GM19025 (cell line): ENCODE data around the gene TMCO4.

ENCODE experiments used
- ATAC-seq: cut with Tn5 transposase; IDR thresholded peaks from one replicate; pipeline ENCODE4 v1.9.1; 2021; ENCODE audit warnings: mild to moderate bottlenecking, low read depth, moderate library complexity; ENCODE audit not compliant: unreplicated experiment

TMCO4 gene

DNA sequence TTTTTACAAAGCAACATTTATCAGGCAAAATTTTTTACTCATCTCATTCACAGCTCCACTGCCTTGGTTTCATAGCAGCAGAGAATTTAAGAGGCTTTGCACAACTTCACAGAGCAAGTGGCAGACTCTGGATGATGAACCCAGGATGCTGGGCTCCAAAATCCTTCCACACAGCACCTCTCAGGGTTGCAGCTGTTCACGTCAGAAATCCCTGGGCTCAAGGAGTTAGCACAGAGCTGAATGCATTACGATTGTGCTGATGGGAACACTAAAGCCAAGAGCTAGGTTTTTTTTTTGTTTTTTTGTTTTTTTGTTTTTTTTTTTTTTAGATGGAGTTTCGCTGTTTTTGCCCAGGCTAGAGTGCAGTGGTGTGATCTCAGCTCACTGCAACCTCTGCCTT, 137.4 kb downstream of the TMCO4 start:
- ATAC-seq = no peak

DNA sequence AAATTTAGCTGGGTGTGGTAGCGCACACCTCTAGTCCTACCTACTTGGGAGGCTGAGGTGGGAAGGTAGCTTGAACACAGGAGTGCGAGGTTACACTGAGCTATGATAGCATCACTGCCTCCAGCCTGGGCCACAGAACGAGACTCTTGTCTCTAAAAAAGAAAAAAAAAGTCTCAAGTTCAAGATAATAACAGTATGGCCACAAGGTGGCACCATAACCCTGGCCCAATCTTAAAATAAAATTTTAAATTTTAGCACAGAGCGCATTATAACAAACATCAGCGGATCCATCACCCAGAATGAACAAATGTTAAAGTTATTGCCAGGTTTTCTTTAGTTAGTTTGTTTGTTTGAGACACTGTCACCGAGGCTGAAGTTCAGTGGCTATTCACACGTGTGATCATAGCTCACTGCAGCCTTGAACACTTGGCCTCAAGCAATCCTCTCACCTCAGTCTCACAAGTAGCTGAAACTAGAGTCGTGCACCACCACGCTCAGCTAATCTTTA, 137.9 kb downstream of the TMCO4 start:
- no peak for ATAC-seq

DNA sequence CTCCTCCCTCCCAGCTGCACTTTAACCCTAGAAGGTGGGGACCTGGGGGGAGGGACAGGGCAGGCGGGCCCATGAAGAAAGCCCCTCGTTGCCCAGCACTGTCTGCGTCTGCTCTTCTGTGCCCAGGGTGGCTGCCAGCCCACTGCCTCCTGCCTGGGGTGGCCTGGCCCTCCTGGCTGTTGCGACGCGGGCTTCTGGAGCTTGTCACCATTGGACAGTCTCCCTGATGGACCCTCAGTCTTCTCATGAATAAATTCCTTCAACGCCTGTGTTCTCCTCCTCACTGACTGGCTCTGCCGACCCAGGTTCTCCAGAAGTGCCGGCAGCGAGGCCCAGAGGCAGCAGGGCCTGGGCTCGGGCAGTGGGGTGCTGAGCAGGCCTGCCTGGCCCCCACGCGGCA, 141.5 kb downstream of the TMCO4 start:
- ATAC-seq = no peak

DNA sequence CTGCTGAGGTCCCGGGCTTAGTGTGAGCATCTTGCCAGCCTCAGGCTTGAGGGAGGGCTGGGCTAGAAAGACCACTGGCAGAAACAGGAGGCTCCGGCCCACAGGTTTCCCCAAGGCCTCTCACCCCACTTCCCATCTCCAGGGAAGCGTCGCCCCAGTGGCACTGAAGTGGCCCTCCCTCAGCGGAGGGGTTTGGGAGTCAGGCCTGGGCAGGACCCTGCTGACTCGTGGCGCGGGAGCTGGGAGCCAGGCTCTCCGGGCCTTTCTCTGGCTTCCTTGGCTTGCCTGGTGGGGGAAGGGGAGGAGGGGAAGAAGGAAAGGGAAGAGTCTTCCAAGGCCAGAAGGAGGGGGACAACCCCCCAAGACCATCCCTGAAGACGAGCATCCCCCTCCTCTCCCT, 142.2 kb downstream of the TMCO4 start:
- ATAC-seq = no peak

DNA sequence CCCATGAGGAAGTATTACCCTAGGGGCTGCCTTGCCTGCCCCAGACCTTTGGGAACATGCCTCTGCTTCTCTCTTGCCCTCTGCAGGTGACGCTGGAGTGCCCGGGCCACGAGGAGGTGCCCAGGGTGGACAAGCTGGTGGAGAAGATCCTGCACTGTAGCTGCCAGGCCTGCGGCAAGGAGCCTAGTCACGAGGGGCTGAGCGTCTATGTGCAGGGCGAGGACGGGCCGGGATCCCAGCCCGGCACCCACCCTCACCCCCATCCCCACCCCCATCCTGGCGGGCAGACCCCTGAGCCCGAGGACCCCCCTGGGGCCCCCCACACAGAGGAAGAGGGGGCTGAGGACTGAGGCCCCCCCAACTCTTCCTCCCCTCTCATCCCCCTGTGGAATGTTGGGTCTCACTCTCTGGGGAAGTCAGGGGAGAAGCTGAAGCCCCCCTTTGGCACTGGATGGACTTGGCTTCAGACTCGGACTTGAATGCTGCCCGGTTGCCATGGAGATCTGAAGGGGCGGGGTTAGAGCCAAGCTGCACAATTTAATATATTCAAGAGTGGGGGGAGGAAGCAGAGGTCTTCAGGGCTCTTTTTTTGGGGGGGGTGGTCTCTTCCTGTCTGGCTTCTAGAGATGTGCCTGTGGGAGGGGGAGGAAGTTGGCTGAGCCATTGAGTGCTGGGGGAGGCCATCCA, 142.8 kb downstream of the TMCO4 start:
- ATAC-seq = no peak

DNA sequence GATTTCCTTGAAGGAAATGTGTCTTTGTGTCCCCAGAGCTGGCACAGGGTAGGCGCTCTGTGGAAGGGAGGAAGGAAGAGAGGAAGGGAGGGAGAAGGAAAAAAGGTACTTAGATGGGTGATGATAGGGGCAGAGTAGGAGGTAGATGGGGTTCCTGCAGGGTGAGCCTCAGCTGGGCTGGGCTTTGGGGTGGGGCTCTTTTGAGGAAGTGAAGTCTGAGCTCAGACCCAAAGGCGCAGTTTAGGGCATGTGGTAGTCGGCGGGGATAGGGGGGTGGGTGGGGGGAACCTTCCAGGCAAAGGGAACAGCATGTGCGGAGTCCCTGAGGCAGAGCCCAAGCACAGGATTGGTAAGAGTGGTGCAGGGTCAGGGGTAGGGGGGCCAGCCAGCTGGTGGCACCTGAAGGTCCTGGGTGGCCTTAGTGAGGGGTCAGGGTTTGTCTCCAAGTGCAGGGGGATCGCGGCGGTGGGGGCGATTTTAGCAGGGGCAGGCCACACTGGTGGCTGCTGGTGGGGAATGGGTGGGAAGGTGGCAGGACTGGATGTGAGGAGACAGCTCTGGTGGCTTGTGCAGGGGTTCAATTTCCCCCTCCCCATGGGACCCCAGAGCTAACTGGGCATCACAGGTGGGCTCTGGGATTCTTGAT, 143.5 kb downstream of the TMCO4 start:
- no peak for ATAC-seq

DNA sequence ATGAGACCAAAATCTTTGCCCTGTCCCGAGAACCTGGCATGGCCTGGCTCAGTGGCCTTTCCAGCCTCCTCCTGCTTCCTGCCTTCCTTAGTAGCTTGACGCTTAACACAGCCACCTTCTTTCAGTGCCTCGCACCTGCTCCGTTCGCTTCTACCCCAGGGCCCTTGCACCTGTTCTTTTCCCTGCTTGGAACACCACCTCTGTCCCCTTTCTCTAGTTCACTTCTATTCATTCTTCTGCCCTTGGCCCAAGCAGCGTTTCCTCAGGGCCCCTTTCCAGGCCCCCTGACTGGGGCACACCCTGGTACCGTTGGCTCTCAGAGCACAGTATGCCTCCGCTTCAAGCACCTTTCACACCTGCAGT, 144.0 kb downstream of the TMCO4 start:
- ATAC-seq = no peak

DNA sequence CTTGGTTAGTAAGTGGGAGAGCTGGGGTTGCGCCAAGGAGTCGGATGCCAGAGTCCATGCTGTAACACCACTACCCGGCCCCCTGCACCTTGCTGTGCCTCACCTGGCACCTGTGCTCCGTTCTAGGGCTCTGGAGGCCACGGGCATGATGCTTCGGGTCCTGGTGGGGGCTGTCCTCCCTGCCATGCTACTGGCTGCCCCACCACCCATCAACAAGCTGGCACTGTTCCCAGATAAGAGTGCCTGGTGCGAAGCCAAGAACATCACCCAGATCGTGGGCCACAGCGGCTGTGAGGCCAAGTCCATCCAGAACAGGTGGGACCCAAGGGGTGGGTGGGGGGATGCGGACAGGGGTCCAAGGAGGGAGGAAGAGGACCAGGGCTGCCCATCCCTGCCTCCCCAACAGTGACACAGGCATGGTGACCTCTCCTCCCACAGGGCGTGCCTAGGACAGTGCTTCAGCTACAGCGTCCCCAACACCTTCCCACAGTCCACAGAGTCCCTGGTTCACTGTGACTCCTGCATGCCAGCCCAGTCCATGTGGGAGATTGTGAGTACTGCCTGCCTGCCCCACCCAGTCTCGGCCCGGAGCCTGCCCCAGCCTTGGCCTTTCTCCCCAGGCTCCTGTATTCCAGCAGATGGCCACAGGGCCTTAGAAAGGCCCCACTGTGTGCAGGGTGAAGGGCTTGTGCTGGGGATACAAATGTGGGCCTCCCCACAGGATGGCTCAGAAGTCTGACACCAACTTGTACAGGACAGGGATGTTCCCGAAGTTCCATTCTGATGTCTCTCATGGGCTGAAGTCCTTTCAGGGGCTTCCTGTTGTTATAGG, 144.6 kb downstream of the TMCO4 start:
- ATAC-seq = no peak

DNA sequence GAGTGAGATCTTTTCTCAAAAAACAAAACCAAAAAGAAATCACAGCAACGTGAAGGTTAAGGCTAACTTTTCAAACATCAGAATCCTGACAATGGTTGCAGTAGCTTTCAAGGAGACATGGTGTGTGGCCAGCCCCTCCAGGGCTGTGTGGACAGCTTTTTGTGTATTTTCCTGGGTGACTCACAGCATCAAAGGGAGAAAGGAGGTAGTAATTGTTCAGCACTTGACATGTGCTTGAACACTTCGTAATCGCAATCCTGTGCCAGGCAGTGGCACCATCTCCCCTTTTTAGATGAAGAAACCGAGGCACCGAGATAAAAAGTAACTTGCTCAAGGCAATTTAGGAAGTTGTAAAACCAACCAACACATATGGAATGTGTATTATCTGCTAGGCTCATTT, 145.3 kb downstream of the TMCO4 start:
- ATAC-seq = no peak

DNA sequence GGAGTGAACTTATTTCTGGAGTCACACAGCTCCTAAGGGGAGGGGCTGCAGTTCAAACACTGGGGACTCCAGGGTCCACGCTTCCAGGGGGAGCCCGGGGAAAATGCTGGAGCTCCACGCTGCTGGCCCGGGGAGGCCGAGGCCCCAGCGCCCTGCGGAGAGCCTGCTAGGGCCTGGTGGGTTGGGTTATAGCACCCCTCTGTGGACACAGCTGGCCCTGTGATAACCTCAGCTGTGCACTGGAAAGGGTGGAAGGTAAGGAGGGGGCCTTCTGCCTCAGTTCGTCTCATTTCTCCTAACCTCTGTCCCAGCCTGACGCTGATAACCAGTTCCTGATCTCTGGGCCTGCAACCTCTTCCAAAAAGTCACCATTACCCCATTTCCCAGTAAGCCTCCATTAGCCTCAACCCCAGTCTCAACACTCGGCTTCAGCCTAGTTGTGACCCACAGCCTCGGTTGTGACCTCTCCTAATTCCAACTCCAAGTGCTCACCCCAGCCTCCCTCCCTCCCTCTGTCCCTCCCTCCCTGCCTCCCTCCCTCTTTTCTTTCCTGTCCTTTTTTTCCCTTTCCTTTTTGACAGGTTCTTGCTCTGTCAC, 148.5 kb downstream of the TMCO4 start:
- no peak for ATAC-seq

DNA sequence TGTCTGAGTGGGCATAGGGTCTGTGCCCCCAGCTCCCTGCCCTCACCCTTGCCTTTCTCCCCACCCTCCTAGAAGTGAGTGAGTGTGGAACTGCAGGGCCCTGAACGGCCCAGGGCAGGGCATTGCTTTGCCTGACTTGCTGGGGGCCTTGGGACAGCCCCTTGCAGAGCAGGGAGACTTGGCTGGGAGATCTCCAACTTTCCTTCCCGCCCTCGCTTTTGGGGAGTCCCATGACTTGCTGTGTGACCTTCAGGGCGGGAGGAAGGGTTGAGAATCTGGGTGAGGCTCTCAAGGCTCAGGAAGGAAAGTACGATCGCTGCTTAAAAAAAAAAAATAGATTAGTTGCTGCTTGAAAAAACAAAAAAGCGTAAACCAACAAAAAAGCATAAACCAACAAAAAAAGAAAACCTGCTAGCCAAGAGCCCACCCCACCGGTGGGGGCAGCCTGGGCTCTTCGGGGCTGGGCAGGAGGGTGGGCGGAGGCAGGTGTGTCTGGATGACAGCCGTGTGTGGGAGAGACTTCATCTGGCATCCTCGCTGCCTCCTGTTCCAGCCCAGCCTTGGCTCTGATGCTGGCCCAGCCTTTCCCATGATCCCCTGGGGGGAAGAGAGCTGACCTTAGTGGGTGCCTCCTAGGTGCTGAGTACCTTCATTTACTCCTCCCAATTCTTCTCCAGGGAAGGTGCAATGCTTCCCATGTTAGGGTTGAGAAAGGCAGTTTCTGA, 149.1 kb downstream of the TMCO4 start:
- no peak for ATAC-seq

DNA sequence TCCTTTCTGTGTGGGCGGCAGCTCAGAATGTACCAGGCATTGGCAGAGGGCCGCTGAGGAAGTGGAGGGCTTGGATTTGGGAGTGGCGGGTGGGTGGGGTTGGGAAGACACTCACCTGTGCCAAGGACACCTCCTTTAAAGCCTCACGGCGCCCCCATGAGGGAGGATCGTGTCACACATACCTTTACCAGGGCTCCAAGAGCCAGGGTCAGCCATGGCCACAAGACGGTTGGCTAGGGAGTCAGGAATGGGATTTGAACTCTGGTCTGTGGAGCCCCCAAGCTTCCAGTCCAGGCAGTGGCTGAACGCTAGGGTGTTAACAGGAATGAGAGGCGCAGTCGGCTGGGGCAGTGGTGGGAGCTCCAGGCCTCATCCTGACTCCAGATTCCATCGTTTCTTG, 151.0 kb downstream of the TMCO4 start:
- no peak for ATAC-seq

DNA sequence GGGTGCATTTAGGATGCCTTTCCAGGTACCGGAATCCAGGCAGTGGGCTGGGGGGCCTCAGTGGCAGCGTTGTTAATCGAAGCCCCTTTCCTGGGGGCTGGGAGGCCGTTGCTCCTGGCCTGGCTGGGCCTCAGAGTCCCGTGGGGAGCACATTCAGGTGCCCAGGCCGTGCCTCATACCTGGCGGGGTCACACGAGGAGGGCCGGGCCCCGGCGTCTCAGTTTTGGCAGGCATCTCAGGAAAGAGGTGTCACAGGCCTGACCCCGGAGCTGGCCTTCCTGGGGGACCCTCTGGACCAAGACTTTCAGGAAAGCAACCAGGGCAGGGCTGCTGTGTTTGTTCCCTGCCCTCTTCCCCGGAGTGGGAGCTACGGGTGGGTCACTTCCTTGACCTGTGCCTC, 151.5 kb downstream of the TMCO4 start:
- no peak for ATAC-seq

DNA sequence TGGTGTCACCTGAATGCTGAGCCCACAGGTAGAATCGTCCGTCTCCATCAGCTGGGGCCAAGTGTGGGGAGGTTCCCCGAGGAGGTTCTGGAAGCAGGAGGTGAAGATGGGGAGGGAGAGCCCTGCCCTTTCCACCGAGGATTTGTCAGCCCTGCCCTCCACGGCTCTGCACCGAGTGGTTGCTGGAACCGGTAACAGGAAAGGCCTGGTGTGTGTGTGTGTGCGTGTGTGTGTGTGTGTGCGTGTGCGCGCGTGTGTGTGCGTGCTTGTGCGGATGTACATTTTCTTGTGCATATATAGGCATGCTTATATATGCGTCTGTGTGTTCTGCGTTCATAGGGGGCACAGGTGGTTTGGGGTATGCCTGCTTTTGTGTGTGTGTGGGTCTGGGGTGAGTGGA, 152.1 kb downstream of the TMCO4 start:
- ATAC-seq = no peak

DNA sequence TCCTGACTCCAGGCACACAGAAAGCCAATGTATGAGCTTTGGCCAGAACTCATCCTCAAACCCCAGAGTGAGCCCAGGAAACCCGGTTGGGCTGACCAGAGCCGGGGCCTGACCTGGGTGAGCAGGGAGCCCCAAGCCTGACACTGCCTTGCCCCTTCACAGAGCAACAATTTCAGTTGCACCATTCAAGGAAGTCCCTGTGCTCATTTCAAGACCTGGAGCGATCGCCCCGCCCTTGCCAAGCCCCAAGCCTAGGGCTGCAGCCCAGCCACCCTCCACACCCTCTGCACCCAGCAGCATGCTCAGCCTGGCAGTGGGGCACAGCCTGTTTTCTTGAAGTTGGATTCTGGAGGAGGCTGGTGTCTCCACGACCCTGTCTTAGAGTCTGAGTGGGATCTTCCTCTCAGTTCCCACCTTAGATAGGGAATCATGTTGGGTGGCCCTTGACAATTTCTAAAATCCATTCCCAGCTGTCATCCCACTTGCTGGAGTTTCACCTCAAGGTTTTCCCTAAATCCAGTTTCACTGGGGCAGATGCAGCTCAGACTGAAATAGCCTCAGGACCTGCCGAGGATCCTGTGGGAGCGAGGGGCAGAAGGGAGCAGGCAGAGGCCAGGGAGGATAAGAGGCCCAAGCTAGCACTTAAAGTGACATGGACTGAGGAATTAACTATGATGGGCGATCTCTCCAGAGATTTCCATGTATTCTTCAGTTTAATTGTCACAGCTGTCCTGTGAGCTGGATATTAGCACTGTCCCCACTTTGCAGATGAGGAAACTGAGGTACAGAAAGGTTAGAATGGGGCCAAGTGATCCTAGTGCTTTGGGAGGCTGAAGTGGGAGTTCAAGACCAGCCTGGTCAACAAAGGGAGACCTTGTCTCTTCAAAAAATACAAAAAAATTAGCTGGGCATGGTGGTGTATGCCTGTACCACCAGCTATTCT, 153.1 kb downstream of the TMCO4 start:
- ATAC-seq = no peak

DNA sequence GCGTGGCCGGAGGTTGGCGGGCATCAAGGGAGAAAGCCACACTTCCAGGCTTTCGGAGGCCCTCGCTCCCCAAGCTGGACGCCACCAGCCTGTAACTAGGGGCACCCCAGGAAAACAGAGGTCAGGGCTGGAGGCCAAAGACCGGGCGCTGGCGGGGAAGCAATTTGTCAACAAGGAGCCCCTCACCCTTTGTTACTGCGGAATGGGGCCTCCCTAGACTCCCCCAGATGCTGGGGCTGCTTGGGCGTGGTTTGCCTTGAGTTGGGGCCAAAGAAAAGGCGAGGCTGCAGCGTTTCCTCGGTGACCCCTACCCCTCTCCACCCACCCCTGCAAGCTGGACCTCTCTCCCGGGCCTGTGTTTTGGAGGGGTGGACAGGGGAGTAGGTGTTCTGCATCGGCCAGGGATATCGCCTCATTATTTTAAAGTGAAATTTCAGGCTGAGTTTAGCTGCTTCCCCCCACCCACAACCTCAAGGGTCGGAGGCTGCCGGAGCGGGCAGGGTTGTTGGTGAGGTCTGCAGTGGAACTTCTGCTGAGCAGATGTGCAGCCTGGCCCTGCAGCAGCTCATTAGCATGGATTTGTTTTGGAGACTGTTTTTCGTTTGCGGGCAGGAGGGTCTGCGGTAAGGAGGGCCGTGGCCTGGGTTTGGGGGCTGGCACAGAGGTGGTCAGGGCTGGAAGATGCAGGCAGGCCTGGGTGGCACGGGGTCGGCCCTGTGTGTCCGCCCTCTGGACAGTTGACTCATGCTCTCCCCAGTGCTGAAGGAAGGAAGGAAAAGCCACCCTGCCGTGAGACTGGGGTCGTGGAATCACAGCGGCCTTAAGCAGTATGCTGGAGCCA, 154.1 kb downstream of the TMCO4 start:
- no peak for ATAC-seq

DNA sequence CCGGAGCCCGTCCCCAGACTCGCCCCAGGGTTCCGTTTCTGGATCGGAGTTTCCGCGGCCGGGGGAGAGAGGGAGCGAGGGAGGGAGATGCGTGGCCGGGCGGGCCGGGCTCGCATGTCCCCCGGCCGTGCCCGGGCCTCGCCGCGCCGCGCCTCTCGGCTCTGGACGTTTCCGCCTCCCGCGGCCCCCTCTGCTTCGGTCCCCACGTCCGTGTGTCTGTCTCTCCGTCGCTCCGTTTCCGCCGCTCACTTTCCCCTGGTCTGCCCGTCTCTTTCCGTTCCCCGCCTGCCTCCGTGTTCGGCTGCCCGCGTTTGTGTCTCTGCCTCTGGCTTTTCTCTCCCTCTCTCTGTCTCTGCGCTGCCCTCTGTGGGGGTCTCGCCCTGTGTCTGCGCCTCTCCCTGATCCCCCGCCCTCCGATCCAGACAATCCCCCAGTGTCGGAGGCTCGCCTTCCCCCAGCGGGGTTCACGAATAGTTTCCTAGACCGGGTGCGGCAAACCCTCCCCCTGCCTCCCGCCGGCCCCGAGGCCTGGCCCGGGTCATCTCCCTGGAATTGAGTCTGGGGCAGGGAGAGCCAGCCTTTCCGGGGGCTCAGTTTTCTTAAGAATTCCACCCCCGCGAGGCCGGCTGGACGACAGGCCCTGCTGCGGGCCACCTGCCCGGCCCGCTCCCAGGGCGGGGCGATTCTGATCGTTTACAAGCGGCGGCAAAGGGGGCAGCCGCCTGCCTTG, 154.9 kb downstream of the TMCO4 start:
- no peak for ATAC-seq

DNA sequence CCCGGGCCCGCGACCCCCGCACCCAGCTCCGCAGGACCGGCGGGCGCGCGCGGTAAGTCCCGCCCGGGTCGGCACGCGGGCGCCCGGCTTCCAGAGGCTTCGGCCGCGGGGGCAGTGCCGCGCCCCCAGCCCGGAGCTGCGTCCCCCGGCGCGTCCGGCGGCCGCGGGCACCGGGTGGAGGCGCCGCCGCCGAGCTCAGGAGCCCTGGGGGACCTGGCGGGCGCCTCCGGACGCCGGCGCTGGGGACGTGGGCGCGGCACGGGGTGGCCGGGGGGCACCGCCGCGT, 155.4 kb downstream of the TMCO4 start:
- ATAC-seq = peak; percentile 21
